Measurements from ENCODE around the gene MRAP. TPM values are rescaled to one million over a fixed set of nuclear protein-coding genes. Genes with fewer than 3 reads are reported as not detected.

Gene MRAP
- total and polyA plus RNA-seq, 10 of the 15 experiments (the other 5 are each of a cell fraction or from before 2014, with no cell fraction given) = 0.34 to 1.2 TPM; not detected in 8

DNA sequence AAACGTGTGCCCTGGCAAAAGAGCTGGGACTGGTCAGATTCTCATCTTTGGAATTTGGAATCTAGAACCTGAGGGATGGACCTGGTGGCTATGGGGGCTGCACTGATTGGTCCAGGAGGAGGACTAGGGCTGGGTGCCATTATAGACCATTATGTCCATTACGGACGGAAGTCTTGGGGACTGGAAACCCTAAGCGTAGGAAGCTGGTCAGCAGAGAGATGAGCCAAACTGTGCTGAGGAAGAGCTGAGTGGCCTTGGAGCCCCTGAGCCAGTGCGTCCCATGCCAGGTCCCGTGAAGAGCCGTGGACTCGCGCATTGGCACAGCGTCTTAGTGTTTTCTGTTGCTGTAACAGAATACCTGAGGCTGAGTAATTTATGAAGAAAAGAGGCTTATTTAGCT, 10.0 kb downstream of the MRAP start:
- ChIA-PET POLR2A (no interaction called here), RAD21 (ENCODE audit: unreplicated experiment) (no interaction called here), SMC1A (ENCODE audit: uncharacterized antibody, unreplicated experiment) (no interaction called here), CTCF (no interaction called here)
- H3K79me2 ChIP-seq (ENCODE audit: control insufficient read depth, insufficient read depth, low read length) = no peaks in the 10 kb centered on the region
- no peak overlapping the region for H3K27ac ChIP-seq (ENCODE audit: control insufficient read depth, insufficient read depth)
- no peak overlapping the region for H2AFZ ChIP-seq (ENCODE audit: control insufficient read depth, low read depth, low read length)
- H3K4me1 ChIP-seq (ENCODE audit: control insufficient read depth, insufficient read depth, low read length) = no peaks in the 10 kb centered on the region
- no peak for TF ChIP-seq IRF4 (IDR thresholded peaks at IDR 0.05; ENCODE audit: low read depth, low read length)
- TF ChIP-seq DPF2 (IDR thresholded peaks at IDR 0.05) = no peak
- TF ChIP-seq HDAC6 (IDR thresholded peaks at IDR 0.05; ENCODE audit: unreplicated experiment) = no peak
- TF ChIP-seq CBX5 (IDR thresholded peaks at IDR 0.05; ENCODE audit: low read depth) = no peak
- TF ChIP-seq RCOR1 (conservative IDR thresholded peaks at IDR 0.05; ENCODE audit: low read depth, low read length) = no peak
- TF ChIP-seq BHLHE40 (IDR thresholded peaks at IDR 0.05; ENCODE audit: borderline replicate concordance in 1 of 2, low read depth in 2 of 2, low read length in 1 of 2) = no peak
- no peak for TF ChIP-seq TCF7 (IDR thresholded peaks at IDR 0.05; ENCODE audit: borderline replicate concordance)
- no peak for TF ChIP-seq BCL11A (IDR thresholded peaks at IDR 0.05; ENCODE audit: low read depth, low read length)
- no peak for TF ChIP-seq NFIC (IDR thresholded peaks at IDR 0.05; ENCODE audit: low read depth, low read length)
- no peak for TF ChIP-seq LARP7 (IDR thresholded peaks at IDR 0.05)
- no peak for TF ChIP-seq NR2C2 (IDR thresholded peaks at IDR 0.05; ENCODE audit: borderline replicate concordance, control insufficient read depth, insufficient read length, low read depth)
- no peak overlapping the region for H3K9ac ChIP-seq (ENCODE audit: control insufficient read depth, insufficient read depth, low read length)
- no peak for FAIRE-seq
- DNase-seq (ENCODE audit: low read depth, low spot score) = no peak
- no peak overlapping the region for H3K4me2 ChIP-seq (ENCODE audit: control insufficient read depth, insufficient read depth)
- H3K4me3 ChIP-seq = no peak overlapping the region
- no peak for ATAC-seq
- BruUV-seq (replicated peaks) = no TSS peak
- intact Hi-C loops (cut with micrococcal nuclease; ENCODE audit: unreplicated experiment) = no loop called here
- in situ Hi-C loops (cut with MboI) = no loop called here
- no peaks in the 10 kb centered on the region for H3K9me3 ChIP-seq (replicated peaks; ENCODE audit: control insufficient read depth, insufficient read depth, low read length)
- 98% methylated on average over 10 of the region's 10 CpGs for WGBS (ENCODE audit: insufficient coverage, insufficient replicate concordance, low lambda C conversion rate, missing lambda C conversion rate)
- H3K36me3 ChIP-seq (ENCODE audit: control insufficient read depth in 2 of 2, insufficient read depth in 2 of 2, low read length in 1 of 2) = peaks cover 5 to 11% of the 10 kb centered on the region in 2 experiments; a peak in 3 of 4 replicates
- H4K20me1 ChIP-seq (ENCODE audit: control insufficient read depth, insufficient read depth) = no peaks in the 10 kb centered on the region
- no peaks in the 10 kb centered on the region for H3K27me3 ChIP-seq (replicated peaks in 1 of 2; ENCODE audit: control insufficient read depth in 2 of 2, insufficient read depth in 2 of 2, low read length in 1 of 2)
